Suprapubic skin (tissue), 4 donors: ENCODE data around the gene SH3TC1. TPM values are rescaled to one million over a fixed set of nuclear protein-coding genes. Genes with fewer than 3 reads are reported as not detected.

Experiments
- DNase-seq, 2 donors: peaks; one replicate each; pipeline ENCODE4 v3.0.0-alpha.2; 2019; ENCODE audit warnings: low spot score in 2 of 2
- H3K27ac ChIP-seq: fragments of 200-600 bp; sonication (generic); one replicate; pipeline ENCODE4 v1.5.1; 2019
- H3K27me3 ChIP-seq: fragments of 200-600 bp; sonication (generic); one replicate; pipeline ENCODE4 v1.5.1; 2019
- H3K36me3 ChIP-seq: fragments of 200-600 bp; sonication (generic); one replicate; pipeline ENCODE4 v1.5.1; 2019
- H3K4me1 ChIP-seq: fragments of 200-600 bp; sonication (generic); one replicate; pipeline ENCODE4 v1.5.1; 2019
- H3K4me3 ChIP-seq: fragments of 200-600 bp; sonication (generic); one replicate; pipeline ENCODE4 v1.5.1; 2019; ENCODE audit warnings: mild to moderate bottlenecking
- H3K9me3 ChIP-seq: fragments of 200-600 bp; sonication (generic); one replicate; pipeline ENCODE4 v1.5.1; 2019
- CTCF ChIP-seq, 2 donors: fragments of 200-600 bp in 1 of 2; fragments of 450-650 bp in 1 of 2; sonication (generic) in 1 of 2; IDR thresholded peaks; one replicate each; pipeline ENCODE4 v1.5.1; 2016 to 2019; ENCODE audit warnings: antibody characterized with exemption in 2 of 2, mild to moderate bottlenecking in 1 of 2, moderate library complexity in 1 of 2
- EP300 ChIP-seq: sonication (generic); formaldehyde crosslinking; IDR thresholded peaks from one replicate; pipeline ENCODE4 v1.6.1; 2017; ENCODE audit warnings: antibody characterized with exemption
- POLR2A ChIP-seq, 2 donors: fragments of 450-650 bp; IDR thresholded peaks; one replicate each; pipeline ENCODE4 v1.6.1; 2017; ENCODE audit warnings: antibody characterized with exemption in 2 of 2, mild to moderate bottlenecking in 2 of 2, moderate library complexity in 2 of 2
- POLR2AphosphoS5 ChIP-seq, 3 donors: sonication (generic); formaldehyde crosslinking; IDR thresholded peaks; one replicate each; pipeline ENCODE4 v1.6.1; 2017; ENCODE audit warnings: antibody characterized with exemption in 3 of 3
- WGBS: methylation state at CpG from one replicate; pipeline ENCODE4 v1.1.5; 2018; 5-methylcytosine and 5-hydroxymethylcytosine counted together
- total RNA-seq, 4 donors: library from RNA; depleted of rRNA; stranded (reverse); fragments of >200 nt; gene quantifications; one replicate each; pipeline ENCODE4 v1.1.0, GENCODE V29; 2016

The SH3TC1 gene
- total RNA-seq, 4 donors from 2014 or later, result 6.3 to 15.1 (median 9.9) TPM

DNA sequence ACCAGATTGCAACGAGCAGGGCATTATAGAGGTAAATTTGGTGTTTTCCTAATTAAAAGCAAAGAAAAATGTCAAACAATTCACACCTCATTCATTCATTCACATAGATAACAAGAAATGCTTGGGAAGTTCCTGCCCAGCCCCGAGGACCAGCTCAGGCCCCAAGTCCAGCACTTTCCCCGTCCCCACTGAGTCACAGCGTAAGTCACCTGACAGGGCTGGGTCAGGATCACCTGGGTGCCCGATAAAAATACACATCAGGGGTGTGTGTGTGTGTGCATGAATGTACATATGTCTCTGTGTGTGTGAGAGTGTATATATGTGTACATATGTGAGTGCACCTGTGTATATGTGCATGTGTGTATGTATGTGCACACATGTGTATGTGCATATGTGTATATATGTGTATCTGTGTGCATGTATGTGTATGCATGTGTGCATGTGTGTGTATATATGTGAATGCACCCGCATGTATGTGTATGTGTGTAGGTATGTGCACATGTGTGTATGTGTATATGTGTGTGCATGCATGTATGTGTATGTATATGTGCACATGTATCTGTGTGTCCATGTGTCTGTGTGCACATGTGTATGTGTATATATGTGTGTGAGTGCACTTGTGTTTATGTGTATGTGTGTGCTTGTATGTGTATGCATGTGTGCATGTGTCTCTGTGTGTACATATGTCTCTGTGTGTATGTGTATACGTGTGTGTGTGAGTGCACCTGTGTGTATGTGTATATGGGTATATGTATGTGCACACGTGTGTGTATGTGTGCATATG, 18.6 kb upstream of the SH3TC1 start:
- Histone ChIP-seq H3K9me3 (no peaks in the 10 kb centered on the region), H3K27ac (no peak overlapping the region), H3K36me3 (no peaks in the 10 kb centered on the region), H3K27me3 (no peaks in the 10 kb centered on the region), H3K4me1 (peaks cover 45% of the 10 kb centered on the region), H3K4me3 (no peak overlapping the region)
- no peak for TF ChIP-seq POLR2A (IDR thresholded peaks at IDR 0.05)
- TF ChIP-seq EP300, result no peak
- no peak for TF ChIP-seq POLR2AphosphoS5 (IDR thresholded peaks at IDR 0.05)
- TF ChIP-seq CTCF (IDR thresholded peaks at IDR 0.05), result no peak
- 71% methylated on average over 8 of the region's 8 CpGs for WGBS
- no peak for DNase-seq

GRCh38 chr4:8181119-8181518, 18.0 kb upstream of the SH3TC1 start:
- no peak for TF ChIP-seq POLR2A (IDR thresholded peaks at IDR 0.05)
- no peak for TF ChIP-seq POLR2AphosphoS5 (IDR thresholded peaks at IDR 0.05)
- no peak for TF ChIP-seq CTCF (IDR thresholded peaks at IDR 0.05)
- TF ChIP-seq EP300, result no peak
- Histone ChIP-seq H3K4me3 (no peak overlapping the region), H3K4me1 (peaks cover 51% of the 10 kb centered on the region), H3K9me3 (no peaks in the 10 kb centered on the region), H3K27me3 (no peaks in the 10 kb centered on the region), H3K27ac (no peak overlapping the region), H3K36me3 (no peaks in the 10 kb centered on the region)
- no peak for DNase-seq
- 89% methylated on average over 6 of the region's 6 CpGs for WGBS

DNA sequence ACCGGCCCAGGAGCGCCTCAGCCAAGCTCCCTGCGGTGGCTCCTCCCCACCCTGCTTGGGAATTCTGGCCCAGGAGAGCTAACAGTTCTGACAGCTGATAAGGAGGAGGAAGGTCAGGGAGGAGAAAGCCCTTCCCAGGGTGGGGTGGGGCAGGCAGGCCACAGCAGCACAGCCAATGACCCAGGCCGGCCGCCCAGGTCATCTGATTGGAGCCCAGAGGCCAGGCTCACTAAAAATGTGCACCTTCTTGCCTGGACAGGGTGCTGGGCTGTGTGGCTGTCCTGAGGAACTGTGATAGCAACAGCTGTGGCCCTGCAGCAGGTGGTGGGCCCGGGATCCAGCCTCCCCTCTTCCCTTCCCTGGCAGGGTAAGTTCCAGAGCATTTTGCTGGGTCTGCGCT, 17.2 kb upstream of the SH3TC1 start:
- Histone ChIP-seq H3K36me3 (no peaks in the 10 kb centered on the region), H3K4me3 (no peak overlapping the region), H3K4me1 (peaks cover 50% of the 10 kb centered on the region), H3K27ac (peak overlapping the region; percentile 58), H3K9me3 (no peaks in the 10 kb centered on the region), H3K27me3 (no peaks in the 10 kb centered on the region)
- DNase-seq, result no peak
- no peak for TF ChIP-seq POLR2A (IDR thresholded peaks at IDR 0.05)
- no peak for TF ChIP-seq CTCF (IDR thresholded peaks at IDR 0.05)
- no peak for TF ChIP-seq POLR2AphosphoS5 (IDR thresholded peaks at IDR 0.05)
- TF ChIP-seq EP300, result no peak
- 89% methylated on average over 1 of the region's 7 CpGs for WGBS

- Histone ChIP-seq H3K27me3 (no peaks in the 10 kb centered on the region), H3K4me1 (peaks cover 46% of the 10 kb centered on the region), H3K4me3 (no peak overlapping the region), H3K36me3 (no peaks in the 10 kb centered on the region), H3K9me3 (no peaks in the 10 kb centered on the region), H3K27ac (peak overlapping the region; percentile 67)
- TF ChIP-seq POLR2A (IDR thresholded peaks at IDR 0.05), result no peak
- TF ChIP-seq EP300, result no peak
- no peak for TF ChIP-seq CTCF (IDR thresholded peaks at IDR 0.05)
- TF ChIP-seq POLR2AphosphoS5 (IDR thresholded peaks at IDR 0.05), result no peak
- 69% methylated on average over 8 of the region's 11 CpGs for WGBS
- no peak for DNase-seq
Measured at GRCh38 chr4:8182294-8182693, 16.8 kb upstream of the SH3TC1 start.

- no peaks in the 10 kb centered on the region for H3K27me3 ChIP-seq
- no peaks in the 10 kb centered on the region for H3K9me3 ChIP-seq
- no peaks in the 10 kb centered on the region for H3K36me3 ChIP-seq
- peaks cover 50% of the 10 kb centered on the region for H3K4me1 ChIP-seq
- no peak for TF ChIP-seq EP300
- peak in 2 of 3 donors; percentile 26 to 34 for TF ChIP-seq POLR2AphosphoS5 (IDR thresholded peaks at IDR 0.05)
- TF ChIP-seq POLR2A (IDR thresholded peaks at IDR 0.05), result no peak
- H3K4me3 ChIP-seq, result no peak overlapping the region
- peak overlapping the region; percentile 67 for H3K27ac ChIP-seq
- 38% methylated on average over 12 of the region's 25 CpGs for WGBS
- peak in 1 of 2 donors; percentile 92 for DNase-seq
Measured at GRCh38 chr4:8182858-8183725, 16.0 kb upstream of the SH3TC1 start.
